Cardiac muscle cell (in vitro differentiated cells and primary cell): ENCODE data around the gene BATF3. TPM values are rescaled to one million over a fixed set of nuclear protein-coding genes. Genes with fewer than 3 reads are reported as not detected.
A peak's percentile ranks its signal among the peaks of the same experiment; 100 is the strongest.
"Not testable (repeated sequence)": the region's sequence is repeated elsewhere in the genome, so short reads cannot be mapped to it uniquely, and the experiment has no call there.

ENCODE experiments used
- DNase-seq, 2 donors: peaks; one replicate each; pipeline versions ENCODE4 v3.0.0 to v3.0.0-alpha.2; 2010 to 2017; ENCODE audit warnings: low read depth in 1 of 2, low spot score in 1 of 2
- H3K27ac ChIP-seq: fragments of 200-600 bp; sonication (generic); 2 replicates; pipeline ENCODE4 v1.5.1; 2016
- H3K27me3 ChIP-seq: fragments of 200-600 bp; sonication (generic); 2 replicates; pipeline ENCODE4 v1.6.0; 2016; ENCODE audit warnings: control low read depth
- H3K36me3 ChIP-seq: fragments of 200-600 bp; sonication (generic); 2 replicates; pipeline ENCODE4 v1.5.1; 2016; ENCODE audit warnings: control low read depth
- H3K4me1 ChIP-seq: fragments of 200-600 bp; sonication (generic); 2 replicates; pipeline ENCODE4 v1.8.1; 2017; ENCODE audit warnings: low read depth, mild to moderate bottlenecking, mixed run types
- H3K4me3 ChIP-seq: fragments of 200-600 bp; sonication (generic); 2 replicates; pipeline ENCODE4 v1.5.1; 2016; ENCODE audit warnings: mild to moderate bottlenecking
- H3K9me3 ChIP-seq: fragments of 200-600 bp; sonication (generic); 2 replicates; pipeline ENCODE4 v1.5.1; 2017; ENCODE audit warnings: low read depth, mild to moderate bottlenecking, control low read depth
- CTCF ChIP-seq: IDR thresholded peaks from 2 replicates; pipeline ENCODE4 v1.5.1; 2012; ENCODE audit warnings: low read depth, mild to moderate bottlenecking, low read length
- polyA plus RNA-seq: library from polyadenylated mRNA; unstranded; fragments of >200 nt; fragmentation: Nextera tagmentation; extraction: Ambion mirVana; gene quantifications from 2 replicates; pipeline ENCODE4 v1.2.1, GENCODE V29; 2016
- total RNA-seq: library from RNA; depleted of rRNA; stranded (reverse); fragments of >200 nt; gene quantifications from 2 replicates; pipeline ENCODE4 v1.2.3, GENCODE V29; 2016

BATF3 gene
- total and polyA plus RNA-seq, 2 experiments from 2014 or later: 1.8 TPM

- Histone ChIP-seq H3K36me3 (no peaks in the 10 kb centered on the region), H3K4me3 (no peak overlapping the region), H3K27me3 (no peaks in the 10 kb centered on the region), H3K9me3 (no peaks in the 10 kb centered on the region), H3K4me1 (no peaks in the 10 kb centered on the region), H3K27ac (no peak overlapping the region)
- DNase-seq: no peak
- TF ChIP-seq CTCF: no peak
Measured at GRCh38 chr1:212737559-212737958, 37.9 kb upstream of the BATF3 start.

- Histone ChIP-seq H3K4me1 (no peaks in the 10 kb centered on the region), H3K27me3 (no peaks in the 10 kb centered on the region), H3K4me3 (no peak overlapping the region), H3K27ac (no peak overlapping the region), H3K9me3 (no peaks in the 10 kb centered on the region), H3K36me3 (no peaks in the 10 kb centered on the region)
- no peak for TF ChIP-seq CTCF
- DNase-seq: no peak
Measured at GRCh38 chr1:212733109-212733508, 33.5 kb upstream of the BATF3 start.

GRCh38 chr1:212731630-212732029 is 32.0 kb upstream of the BATF3 start:
- Histone ChIP-seq H3K9me3 (no peaks in the 10 kb centered on the region), H3K4me3 (no peak overlapping the region), H3K27ac (no peak overlapping the region), H3K36me3 (no peaks in the 10 kb centered on the region), H3K4me1 (no peaks in the 10 kb centered on the region), H3K27me3 (no peaks in the 10 kb centered on the region)
- no peak for DNase-seq
- TF ChIP-seq CTCF: no peak

GRCh38 chr1:212728606-212729005 is 29.0 kb upstream of the BATF3 start:
- Histone ChIP-seq H3K36me3 (no peaks in the 10 kb centered on the region), H3K4me3 (no peak overlapping the region), H3K4me1 (no peaks in the 10 kb centered on the region), H3K27me3 (no peaks in the 10 kb centered on the region), H3K9me3 (no peaks in the 10 kb centered on the region), H3K27ac (no peak overlapping the region)
- no peak for DNase-seq
- no peak for TF ChIP-seq CTCF

GRCh38 chr1:212727386-212728181 is 27.9 kb upstream of the BATF3 start:
- no peak overlapping the region for H3K4me3 ChIP-seq
- H3K27me3 ChIP-seq: no peaks in the 10 kb centered on the region
- peak in 1 of 2 donors; percentile 58 for DNase-seq
- no peaks in the 10 kb centered on the region for H3K36me3 ChIP-seq
- no peaks in the 10 kb centered on the region for H3K4me1 ChIP-seq
- no peaks in the 10 kb centered on the region for H3K9me3 ChIP-seq
- H3K27ac ChIP-seq: no peak overlapping the region
- no peak for TF ChIP-seq CTCF

- not testable (repeated sequence) for DNase-seq, H3K27me3 ChIP-seq, H3K4me3 ChIP-seq, H3K27ac ChIP-seq, H3K9me3 ChIP-seq, H3K36me3 ChIP-seq, H3K4me1 ChIP-seq
Measured at GRCh38 chr1:212724679-212725078, 25.0 kb upstream of the BATF3 start.
